ENCODE results near the gene TMOD2.
A peak's percentile ranks its signal among the peaks of the same experiment; 100 is the strongest.

The TMOD2 gene

DNA sequence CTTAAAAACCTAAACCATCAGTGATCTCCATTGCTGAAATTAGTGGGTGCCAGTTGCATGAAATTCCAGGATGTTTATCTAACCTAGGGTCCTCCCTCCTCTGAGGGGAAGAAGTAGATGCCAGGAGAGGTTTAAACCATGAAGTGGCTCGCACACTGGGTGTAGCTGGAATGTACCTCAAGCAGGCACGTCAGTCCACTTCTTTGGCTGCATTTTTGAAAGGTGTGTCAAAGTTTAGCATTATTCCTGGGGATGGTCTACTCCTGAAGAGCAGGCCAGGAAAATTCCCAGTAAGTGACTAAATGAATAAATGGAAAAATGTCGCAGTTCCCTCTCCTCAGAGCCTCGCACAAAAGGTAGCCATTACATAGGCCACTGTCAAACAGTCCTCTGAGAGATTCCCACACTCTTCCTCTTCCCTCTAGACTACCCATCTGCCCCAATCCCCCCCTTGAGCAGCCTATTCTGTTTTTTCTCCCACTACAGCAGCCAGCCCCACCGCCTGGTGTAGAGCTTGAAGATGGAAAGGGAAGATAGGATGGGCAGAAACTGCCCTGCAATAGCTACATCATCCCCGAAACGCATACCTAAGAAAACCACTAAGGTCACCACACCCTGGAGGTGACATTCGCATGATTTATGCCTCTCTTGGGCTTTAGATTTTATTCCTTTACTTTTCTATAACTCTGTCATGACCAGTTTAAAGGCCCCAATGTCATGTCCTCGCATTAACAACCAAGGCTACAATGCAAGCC is 77.4 kb downstream of the TMOD2 start:
- no peak for DNase-seq

GRCh38 chr15:51829376-51830275 is 78.2 kb downstream of the TMOD2 start, which contains the start of gene TMOD3:
Gene TMOD3 (plus strand): TSS chr15:51829653. CDS start chr15:51862885, 33,232 bp downstream.
- DNase-seq = peak; percentile 78

DNA sequence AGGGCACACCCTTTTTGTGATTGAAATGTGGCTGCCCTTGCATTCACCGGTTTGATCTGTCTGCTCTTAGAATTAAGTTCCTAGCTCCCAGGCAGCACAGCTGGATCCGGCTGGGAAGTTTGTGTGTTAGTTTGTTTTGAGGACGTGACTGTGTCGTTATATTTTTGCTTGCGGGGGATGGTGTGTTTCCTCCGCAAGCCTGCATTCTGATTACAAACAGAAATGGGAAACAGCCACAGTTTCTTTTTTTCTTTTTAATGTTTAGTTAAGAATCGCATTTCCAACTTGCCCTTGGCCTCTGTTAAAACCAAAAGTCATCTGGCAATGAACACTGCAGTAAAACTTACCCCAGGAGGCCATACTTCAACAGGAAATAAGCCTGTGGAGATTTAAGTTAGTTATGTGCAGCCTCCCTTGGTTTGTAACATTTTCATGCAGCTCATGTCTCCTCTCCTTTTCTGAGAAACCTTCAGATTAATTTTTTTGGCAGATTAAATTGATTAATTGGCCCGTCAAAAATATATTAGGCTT is 78.9 kb downstream of the TMOD2 start:
- no peak for DNase-seq

GRCh38 chr15:51833772-51834171 is 82.4 kb downstream of the TMOD2 start:
- no peak for DNase-seq

GRCh38 chr15:51837792-51838251 is 86.4 kb downstream of the TMOD2 start:
- DNase-seq = no peak

GRCh38 chr15:51838270-51838669 is 86.9 kb downstream of the TMOD2 start:
- no peak for DNase-seq

DNA sequence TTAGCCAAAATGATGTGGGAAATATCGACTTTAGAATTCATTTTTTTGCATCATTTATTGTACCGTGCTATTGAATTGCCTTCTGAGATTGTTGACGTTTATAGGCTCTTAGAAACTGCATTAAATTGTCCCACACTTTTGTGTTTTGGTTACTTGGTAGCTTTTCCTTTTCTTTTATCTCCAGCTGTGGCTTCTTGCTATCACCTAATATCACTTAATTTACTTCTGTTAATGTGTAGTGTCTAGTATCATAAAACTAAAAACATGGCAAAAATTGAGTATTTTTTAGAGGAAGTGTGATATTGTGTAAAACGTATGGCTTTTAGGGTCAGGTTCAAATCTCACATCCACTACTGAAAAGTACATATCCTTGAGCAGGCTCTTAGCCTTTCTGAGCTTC is 89.3 kb downstream of the TMOD2 start:
- DNase-seq = no peak

- DNase-seq = no peak
Measured at GRCh38 chr15:51841406-51842040, 90.1 kb downstream of the TMOD2 start.

DNA sequence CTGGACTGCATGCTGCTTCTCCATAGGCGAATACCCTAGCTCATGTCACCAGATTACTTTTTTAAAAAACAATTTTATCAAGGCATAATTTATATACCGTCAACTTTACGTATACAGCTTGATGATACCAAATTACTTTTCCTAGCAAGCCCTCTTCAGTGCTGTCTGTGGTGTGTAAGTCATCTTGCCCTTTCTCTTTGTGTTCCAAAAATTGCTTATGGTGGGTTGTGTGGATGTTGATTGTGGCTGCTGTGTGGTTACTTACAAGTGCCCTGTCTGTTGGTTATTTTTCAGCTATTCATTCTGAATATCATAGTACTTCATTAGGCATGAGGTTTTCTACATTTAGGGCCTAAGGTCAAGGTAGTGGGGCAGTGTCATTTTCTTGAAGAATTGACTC is 90.9 kb downstream of the TMOD2 start:
- DNase-seq = no peak

DNA sequence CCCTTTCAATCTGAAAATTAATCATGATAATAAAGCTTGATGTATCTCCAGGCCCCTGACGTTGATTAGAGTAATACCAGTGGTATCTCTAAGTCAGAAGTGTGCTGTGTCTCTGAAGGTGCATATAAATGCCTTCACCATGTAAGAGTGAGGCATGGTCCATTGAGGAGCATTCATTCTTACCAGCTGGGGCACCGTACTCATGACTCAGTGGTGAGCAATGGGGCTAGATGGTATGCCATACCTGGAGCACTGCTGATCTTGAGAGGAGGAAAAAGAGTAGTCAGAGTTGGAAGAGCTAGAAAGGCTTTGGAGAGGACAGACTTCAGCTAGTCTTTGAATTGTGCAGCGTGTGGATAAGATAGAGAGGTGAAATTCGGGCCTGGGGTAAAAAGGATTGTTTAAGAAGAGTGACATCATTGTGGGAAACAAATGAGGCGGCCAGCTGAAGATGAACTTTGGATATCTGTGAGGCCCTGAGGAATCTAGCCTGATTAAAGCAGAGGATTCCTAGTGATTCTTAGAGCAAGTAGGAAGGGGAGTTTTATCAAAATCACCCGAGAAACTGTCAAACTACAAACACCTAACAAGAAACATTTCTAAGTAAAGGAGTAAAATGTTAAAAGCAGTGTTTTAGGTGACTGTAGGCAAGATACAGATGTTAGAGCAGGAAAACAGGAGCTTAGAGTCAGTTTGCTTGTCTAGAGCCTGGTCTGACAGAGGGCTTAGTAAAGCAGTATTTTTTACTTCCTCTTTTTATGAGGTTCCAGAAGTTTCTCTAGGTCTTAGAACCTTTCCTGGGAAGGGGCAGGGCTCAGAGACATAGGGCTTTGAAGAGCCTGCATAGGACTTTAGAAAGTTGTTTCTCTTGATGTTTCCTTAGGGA is 91.7 kb downstream of the TMOD2 start:
- no peak for DNase-seq

DNA sequence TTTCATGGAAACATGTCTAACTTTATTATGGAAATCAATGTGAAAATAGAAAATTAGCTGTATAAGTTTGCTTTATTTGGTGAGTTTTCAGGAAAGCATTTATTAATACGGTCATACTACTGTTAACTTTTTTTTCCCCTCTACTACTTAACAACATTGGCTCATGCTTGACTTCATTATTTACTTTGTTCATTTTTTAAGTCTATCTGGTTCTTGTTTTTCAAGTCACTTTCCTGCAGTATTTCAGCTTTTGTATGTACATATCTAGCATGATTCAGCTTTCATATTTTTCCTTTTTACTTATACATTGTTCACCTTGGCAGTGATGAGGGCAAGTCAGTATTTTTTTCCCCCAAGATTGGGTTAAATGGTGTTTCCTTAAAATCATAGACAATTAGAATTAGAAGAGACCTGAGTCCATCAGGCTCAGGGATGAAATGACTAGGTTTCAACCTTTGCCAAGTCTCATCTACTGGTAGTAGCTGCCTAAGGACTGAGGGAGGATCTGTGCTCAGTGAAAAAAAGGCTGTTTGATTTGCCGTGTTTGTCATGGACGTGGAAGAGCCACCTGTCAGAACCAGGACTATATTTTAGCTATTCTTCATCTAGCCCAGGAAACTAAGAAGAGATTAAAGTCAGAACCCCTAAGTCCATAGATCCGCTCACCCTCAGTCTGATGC is 93.5 kb downstream of the TMOD2 start:
- DNase-seq = no peak

DNA sequence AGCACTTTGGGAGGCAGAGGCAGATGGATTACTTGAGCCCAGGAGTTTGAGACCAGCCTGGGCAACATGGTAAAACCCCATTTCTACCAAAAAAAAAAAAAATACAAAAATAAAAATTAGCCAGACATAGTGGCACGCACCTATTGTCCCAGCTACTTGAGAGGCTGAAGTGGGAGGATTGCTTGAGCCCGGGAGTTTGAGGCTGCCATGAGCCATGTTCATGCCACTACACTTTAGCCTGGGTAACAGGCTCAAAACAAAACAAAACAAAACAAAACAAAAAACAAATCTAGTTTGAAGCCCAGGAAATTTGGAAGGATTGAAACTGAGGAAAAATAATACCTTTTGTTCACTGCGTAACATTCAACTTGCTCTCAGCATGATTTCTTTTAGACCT is 94.7 kb downstream of the TMOD2 start:
- DNase-seq = no peak

- no peak for DNase-seq
Measured at GRCh38 chr15:51846463-51847230, 95.2 kb downstream of the TMOD2 start.

- no peak for DNase-seq
Measured at GRCh38 chr15:51848811-51849210, 97.4 kb downstream of the TMOD2 start.

GRCh38 chr15:51849860-51850259 is 98.5 kb downstream of the TMOD2 start:
- DNase-seq = no peak

- no peak for DNase-seq
Measured at GRCh38 chr15:51853998-51854397, 102.6 kb downstream of the TMOD2 start.

- no peak for DNase-seq
Measured at GRCh38 chr15:51855612-51856011, 104.2 kb downstream of the TMOD2 start.

- no peak for DNase-seq
Measured at GRCh38 chr15:51856714-51857380, 105.5 kb downstream of the TMOD2 start.

DNA sequence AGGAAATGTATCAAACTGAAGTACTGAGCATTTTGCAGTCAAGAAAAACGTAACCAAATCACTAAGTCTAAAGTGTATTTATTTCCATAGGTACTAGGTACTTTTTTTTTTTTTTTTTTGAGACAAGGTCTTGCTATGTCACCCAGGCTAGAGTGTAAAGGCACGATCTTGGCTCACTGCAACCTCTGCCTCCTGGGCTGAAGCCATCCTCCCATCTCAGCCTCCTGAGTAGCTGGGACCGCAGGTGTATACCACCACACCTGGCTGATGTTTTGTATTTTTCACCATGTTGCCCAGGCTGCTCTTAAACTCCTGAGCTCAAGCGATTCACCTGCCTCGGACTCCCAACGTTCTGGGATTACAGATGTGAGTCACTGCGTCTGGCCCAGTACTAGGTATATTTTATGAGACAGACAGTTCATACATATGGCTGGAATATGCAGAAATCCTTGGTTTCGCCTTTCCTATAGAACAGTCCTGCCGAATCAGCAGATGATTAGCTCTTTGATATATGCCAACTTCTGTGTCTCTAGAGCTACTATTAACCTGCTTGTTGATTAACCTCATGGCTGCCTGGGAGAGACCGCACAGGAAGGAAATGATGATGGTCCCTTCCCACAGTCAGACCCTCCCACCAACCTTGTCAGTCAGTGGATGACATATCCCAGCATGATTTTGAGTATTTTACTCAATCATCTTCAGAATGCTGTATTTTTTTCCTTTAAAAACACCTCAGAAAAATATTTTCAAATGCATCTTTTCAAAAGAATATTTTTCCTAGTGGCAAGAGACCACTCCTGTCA is 110.4 kb downstream of the TMOD2 start:
- no peak for DNase-seq

All from NCI-H1092 (cell line).